Measurements from ENCODE around the gene FFAR3.

- no peak for TF ChIP-seq CHD2 (IDR thresholded peaks at IDR 0.05; ENCODE audit: low read length, partially characterized antibody)
- TF ChIP-seq POLR2A (IDR thresholded peaks at IDR 0.05; ENCODE audit: low read length), result no peak
- no peak for TF ChIP-seq USF2 (IDR thresholded peaks at IDR 0.05)
- no peak for TF ChIP-seq NFE2L2 (conservative IDR thresholded peaks at IDR 0.05; ENCODE audit: low read length)
- TF ChIP-seq, protein P1, sequence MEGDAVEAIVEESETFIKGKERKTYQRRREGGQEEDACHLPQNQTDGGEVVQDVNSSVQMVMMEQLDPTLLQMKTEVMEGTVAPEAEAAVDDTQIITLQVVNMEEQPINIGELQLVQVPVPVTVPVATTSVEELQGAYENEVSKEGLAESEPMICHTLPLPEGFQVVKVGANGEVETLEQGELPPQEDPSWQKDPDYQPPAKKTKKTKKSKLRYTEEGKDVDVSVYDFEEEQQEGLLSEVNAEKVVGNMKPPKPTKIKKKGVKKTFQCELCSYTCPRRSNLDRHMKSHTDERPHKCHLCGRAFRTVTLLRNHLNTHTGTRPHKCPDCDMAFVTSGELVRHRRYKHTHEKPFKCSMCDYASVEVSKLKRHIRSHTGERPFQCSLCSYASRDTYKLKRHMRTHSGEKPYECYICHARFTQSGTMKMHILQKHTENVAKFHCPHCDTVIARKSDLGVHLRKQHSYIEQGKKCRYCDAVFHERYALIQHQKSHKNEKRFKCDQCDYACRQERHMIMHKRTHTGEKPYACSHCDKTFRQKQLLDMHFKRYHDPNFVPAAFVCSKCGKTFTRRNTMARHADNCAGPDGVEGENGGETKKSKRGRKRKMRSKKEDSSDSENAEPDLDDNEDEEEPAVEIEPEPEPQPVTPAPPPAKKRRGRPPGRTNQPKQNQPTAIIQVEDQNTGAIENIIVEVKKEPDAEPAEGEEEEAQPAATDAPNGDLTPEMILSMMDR (IDR thresholded peaks at IDR 0.05), result no peak
- TF ChIP-seq MAX (IDR thresholded peaks at IDR 0.05), result no peak
- TF ChIP-seq TFCP2L1 (CRISPR knock-in tag; IDR thresholded peaks at IDR 0.05), result no peak
- TF ChIP-seq BHLHE40 (IDR thresholded peaks at IDR 0.05; ENCODE audit: low read depth, low read length), result no peak
These were observed 25.3 kb downstream of the FFAR3 start for GRCh38 chr19:35383536-35383935.

All from A549 (cell line).